ENCODE results near the gene EYA2.

DNA sequence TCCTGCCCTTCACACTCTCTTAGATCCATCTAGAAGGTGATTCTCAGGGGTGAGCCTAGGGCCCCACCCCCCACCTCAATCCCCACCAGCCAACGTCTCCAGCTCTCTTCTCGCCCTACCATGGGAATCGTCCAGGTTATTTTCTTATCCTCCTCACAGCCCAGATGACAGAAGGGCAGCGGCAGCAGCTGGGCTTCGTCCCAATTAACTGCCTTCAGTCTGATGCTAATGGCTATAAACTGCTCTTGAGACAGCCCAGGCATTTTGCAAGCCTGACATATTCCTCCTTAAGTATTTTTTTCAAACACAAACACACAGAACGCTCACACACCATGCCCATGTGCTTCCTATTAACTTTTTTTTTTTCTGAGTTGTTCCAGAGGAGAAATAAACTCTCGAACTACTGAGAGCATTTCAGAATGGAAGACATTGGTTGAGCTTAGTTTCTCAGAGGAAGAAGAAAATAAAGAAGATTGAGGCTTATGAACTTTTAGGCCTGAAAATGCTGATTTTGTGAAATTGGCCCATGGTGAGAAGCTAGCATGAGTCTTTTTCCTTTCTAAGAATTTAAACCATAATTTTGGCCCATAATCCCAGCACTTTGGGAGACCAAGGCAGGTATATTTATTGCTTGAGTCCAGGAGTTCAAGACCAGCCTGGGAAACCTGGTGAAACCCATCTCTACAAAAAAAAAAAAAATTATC lies 124.6 kb downstream of the EYA2 start:
- TF ChIP-seq, protein P1, sequence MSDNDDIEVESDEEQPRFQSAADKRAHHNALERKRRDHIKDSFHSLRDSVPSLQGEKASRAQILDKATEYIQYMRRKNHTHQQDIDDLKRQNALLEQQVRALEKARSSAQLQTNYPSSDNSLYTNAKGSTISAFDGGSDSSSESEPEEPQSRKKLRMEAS (IDR thresholded peaks at IDR 0.05; ENCODE audit: insufficient read depth, insufficient read length): no peak
- TF ChIP-seq, protein P2, sequence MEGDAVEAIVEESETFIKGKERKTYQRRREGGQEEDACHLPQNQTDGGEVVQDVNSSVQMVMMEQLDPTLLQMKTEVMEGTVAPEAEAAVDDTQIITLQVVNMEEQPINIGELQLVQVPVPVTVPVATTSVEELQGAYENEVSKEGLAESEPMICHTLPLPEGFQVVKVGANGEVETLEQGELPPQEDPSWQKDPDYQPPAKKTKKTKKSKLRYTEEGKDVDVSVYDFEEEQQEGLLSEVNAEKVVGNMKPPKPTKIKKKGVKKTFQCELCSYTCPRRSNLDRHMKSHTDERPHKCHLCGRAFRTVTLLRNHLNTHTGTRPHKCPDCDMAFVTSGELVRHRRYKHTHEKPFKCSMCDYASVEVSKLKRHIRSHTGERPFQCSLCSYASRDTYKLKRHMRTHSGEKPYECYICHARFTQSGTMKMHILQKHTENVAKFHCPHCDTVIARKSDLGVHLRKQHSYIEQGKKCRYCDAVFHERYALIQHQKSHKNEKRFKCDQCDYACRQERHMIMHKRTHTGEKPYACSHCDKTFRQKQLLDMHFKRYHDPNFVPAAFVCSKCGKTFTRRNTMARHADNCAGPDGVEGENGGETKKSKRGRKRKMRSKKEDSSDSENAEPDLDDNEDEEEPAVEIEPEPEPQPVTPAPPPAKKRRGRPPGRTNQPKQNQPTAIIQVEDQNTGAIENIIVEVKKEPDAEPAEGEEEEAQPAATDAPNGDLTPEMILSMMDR (IDR thresholded peaks at IDR 0.05; ENCODE audit: extremely low read depth in 1 of 2, insufficient read depth in 1 of 2, low read depth in 1 of 2, low read length in 2 of 2): no peak
- no peak for TF ChIP-seq POLR2A (IDR thresholded peaks at IDR 0.05; ENCODE audit: low read depth, low read length)
- no peak for TF ChIP-seq GATA2 (IDR thresholded peaks at IDR 0.05; ENCODE audit: insufficient read depth, insufficient read length, low read depth, low read length)
- TF ChIP-seq EZH2 (IDR thresholded peaks at IDR 0.05; ENCODE audit: borderline replicate concordance, low read depth, low read length, severe bottlenecking): no peak
- TF ChIP-seq POLR2AphosphoS5 (IDR thresholded peaks at IDR 0.05; ENCODE audit: insufficient read depth, low read depth, low read length): no peak

Data from endothelial cell of umbilical vein (primary cell).